PFSK-1 (cell line): ENCODE results near the gene CIAO3. TPM values are rescaled to one million over a fixed set of nuclear protein-coding genes. Genes with fewer than 3 reads are reported as not detected.

Experiments
- FOXP2 ChIP-seq: optimal IDR thresholded peaks from 2 replicates; pipeline ENCODE3; 2011; ENCODE audit warnings: borderline replicate concordance, control low read depth, inconsistent platforms; ENCODE audit not compliant: insufficient read depth; ENCODE audit errors: extremely low read length, extremely low read depth
- POLR2AphosphoS5 ChIP-seq: IDR thresholded peaks from 2 replicates; pipeline ENCODE4 v1.6.1; 2012; ENCODE audit warnings: low read depth, mild to moderate bottlenecking, control low read depth, low read length, moderate library complexity
- SIN3A ChIP-seq: IDR thresholded peaks from 2 replicates; pipeline ENCODE4 v1.6.1; 2012; ENCODE audit warnings: mild to moderate bottlenecking, low read length, moderate library complexity, borderline replicate concordance; ENCODE audit not compliant: insufficient read depth
- TAF1 ChIP-seq: IDR thresholded peaks from 2 replicates; pipeline ENCODE4 v1.6.1; 2012; ENCODE audit warnings: low read length, control low read depth, borderline replicate concordance; ENCODE audit not compliant: insufficient read depth
- polyA plus RNA-seq: library from polyadenylated mRNA; unstranded; fragments of >200 nt; gene quantifications from one replicate; pipeline ENCODE4 v1.2.1, GENCODE V29; 2012; ENCODE audit warnings: low read depth, missing spikeins; ENCODE audit not compliant: insufficient read length
- TF ChIP-seq, protein P1 (sequence below), 2 experiments: IDR thresholded peaks; 2 replicates each; pipeline versions ENCODE4 v1.6.1 to v1.8.0; 2011 to 2012; ENCODE audit warnings: low read depth in 2 of 2, low read length in 2 of 2, control low read depth in 1 of 2, inconsistent platforms in 1 of 2, mild to moderate bottlenecking in 1 of 2, moderate library complexity in 1 of 2; ENCODE audit not compliant: insufficient read depth in 1 of 2

CIAO3 gene
- 23.3 TPM for polyA plus RNA-seq

DNA sequence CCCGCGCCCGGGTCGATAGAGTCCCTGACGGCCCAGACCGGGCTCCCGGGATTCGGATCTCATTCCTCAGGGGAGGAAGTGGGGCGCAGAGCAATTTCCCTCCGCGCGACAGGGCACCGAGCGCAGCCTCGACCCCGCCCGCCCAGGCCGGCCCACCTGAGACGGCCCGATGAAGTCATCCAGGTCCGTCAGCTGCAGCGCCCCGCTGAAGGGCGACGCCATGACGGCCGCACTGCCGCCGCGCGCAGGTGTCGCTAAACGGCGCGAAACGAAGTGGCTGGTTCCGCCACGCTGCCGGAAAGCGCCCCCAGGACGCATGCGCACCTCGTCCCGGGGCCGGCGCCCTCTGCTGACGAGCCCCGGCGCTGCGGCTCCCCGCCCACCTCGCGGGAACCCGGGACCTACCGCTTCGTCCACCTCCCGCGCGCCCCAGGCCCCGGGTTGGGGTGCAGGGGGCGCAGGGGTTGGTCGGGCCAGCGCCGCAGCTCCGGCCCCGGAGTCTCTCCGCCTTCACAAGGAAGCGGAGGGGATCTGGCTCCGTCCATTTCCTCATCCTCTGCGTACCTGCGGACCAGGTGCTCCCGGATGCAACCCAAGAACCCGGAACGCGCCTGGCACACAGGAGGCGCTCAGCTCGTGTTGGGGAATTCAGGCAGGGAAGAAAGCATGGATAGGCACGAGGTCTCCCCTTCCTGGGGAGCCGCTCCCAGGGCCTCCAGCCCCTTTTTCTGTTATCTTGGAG, at the start of gene CIAO3:
CIAO3 (minus strand) TSS at position 234 of the 742 bp plus-strand sequence; CDS start at position 222, 12 bp downstream.
- TF ChIP-seq TAF1 (peak; percentile 94), FOXP2 (peak; percentile 88), SIN3A (no peak; the same call in 1 of the 2 replicates), POLR2AphosphoS5 (no peak; the same call in 1 of the 2 replicates)
- TF ChIP-seq, protein P1, sequence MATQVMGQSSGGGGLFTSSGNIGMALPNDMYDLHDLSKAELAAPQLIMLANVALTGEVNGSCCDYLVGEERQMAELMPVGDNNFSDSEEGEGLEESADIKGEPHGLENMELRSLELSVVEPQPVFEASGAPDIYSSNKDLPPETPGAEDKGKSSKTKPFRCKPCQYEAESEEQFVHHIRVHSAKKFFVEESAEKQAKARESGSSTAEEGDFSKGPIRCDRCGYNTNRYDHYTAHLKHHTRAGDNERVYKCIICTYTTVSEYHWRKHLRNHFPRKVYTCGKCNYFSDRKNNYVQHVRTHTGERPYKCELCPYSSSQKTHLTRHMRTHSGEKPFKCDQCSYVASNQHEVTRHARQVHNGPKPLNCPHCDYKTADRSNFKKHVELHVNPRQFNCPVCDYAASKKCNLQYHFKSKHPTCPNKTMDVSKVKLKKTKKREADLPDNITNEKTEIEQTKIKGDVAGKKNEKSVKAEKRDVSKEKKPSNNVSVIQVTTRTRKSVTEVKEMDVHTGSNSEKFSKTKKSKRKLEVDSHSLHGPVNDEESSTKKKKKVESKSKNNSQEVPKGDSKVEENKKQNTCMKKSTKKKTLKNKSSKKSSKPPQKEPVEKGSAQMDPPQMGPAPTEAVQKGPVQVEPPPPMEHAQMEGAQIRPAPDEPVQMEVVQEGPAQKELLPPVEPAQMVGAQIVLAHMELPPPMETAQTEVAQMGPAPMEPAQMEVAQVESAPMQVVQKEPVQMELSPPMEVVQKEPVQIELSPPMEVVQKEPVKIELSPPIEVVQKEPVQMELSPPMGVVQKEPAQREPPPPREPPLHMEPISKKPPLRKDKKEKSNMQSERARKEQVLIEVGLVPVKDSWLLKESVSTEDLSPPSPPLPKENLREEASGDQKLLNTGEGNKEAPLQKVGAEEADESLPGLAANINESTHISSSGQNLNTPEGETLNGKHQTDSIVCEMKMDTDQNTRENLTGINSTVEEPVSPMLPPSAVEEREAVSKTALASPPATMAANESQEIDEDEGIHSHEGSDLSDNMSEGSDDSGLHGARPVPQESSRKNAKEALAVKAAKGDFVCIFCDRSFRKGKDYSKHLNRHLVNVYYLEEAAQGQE (IDR thresholded peaks at IDR 0.05; ENCODE audit: insufficient read depth in 1 of 2, low read depth in 2 of 2, low read length in 2 of 2): no peak

DNA sequence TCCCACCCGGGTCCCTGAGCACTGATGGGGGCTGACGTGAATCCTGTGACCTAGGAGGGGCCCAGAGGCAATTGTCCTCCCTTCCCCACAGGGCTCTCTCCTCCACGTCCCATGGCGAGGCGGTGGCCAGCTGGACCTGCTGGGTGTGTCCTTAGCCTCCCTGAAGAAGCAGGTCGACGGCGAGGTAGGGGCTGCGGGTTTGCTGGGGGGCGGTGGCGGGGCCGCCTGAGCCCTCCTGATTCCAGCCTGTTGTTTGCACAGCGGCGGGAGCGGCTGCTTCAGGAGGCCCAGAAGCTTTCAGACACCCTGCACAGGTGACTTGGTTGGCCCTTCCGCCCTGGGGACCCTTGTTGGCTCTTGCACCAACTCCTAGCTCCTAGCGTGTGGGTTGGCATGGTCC, 49.3 kb upstream of the CIAO3 start:
- TF ChIP-seq POLR2AphosphoS5 (no peak), SIN3A (no peak), FOXP2 (no peak), TAF1 (no peak)
- TF ChIP-seq, protein P1 (IDR thresholded peaks at IDR 0.05; ENCODE audit: insufficient read depth in 1 of 2, low read depth in 2 of 2, low read length in 2 of 2): no peak

DNA sequence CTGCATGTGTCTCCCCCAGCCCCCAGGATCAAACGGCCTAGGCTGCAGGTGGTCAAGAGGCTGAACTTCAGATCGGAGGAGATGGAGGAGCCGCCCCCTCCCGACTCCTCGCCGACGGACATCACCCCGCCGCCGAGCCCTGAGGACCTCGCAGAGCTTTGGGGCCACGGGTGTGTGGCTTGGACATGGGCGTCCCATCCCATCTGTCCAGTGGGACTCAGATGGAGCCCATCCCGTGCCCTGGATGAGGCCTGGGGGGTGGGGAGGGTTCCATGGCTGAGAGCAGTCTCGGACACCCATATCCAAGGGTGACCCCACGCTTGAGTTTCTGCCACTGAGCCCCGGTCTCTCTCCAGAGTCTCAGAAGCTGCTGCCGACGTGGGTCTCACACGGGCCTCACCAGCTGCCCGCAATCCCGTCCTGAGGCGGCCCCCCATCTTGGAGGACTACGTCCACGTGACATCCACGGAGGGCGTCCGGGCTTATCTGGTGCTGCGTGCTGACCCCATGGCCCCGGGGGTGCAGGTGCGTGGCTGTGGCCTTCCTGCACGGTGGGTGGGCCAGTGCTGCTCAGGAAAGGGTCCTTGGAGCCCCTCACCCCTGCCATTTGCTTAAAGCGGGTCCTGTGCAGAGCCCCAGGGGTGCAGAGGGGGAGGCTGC, 48.5 kb upstream of the CIAO3 start:
- TF ChIP-seq SIN3A (no peak), FOXP2 (no peak), POLR2AphosphoS5 (no peak), TAF1 (no peak)
- TF ChIP-seq, protein P1 (IDR thresholded peaks at IDR 0.05; ENCODE audit: insufficient read depth in 1 of 2, low read depth in 2 of 2, low read length in 2 of 2): no peak

DNA sequence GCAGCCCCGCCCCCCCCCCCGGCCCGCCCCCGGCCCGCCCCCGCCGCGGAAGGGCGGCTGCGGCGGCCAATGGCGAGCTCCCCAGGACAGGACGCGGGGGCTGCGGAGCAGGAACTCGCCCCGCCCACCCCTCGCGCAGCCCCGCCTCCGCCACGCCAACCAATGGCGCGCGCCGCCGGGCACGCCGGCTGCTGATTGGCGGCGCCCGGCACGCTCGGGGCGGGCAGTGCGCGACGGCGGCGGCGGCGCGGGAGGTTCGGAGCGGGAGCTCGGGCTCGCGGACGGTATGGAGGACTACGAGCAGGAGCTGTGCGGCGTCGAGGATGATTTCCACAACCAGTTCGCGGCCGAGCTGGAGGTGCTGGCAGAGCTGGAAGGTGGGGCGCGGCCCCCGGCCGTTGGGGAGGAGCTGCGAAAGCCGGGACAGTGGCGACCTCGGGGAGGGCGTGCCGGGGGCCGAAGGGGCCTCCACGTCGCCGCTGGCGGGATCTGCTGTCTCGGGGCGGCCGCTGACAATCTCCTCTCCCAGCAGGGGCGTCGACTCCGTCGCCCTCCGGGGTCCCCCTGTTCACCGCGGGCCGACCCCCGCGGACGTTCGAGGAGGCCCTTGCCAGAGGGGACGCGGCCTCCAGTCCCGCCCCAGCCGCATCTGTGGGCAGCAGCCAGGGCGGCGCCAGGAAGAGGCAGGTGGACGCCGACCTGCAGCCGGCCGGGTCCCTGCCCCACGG, 47.8 kb upstream of the CIAO3 start, which contains the start of gene CHTF18:
CHTF18 (plus strand) TSS at position 222 of the 728 bp plus-strand sequence; CDS start at position 287, 65 bp downstream.
- TF ChIP-seq TAF1: peak; percentile 35; the same call in 1 of the 2 replicates
- TF ChIP-seq POLR2AphosphoS5: no peak
- no peak for TF ChIP-seq SIN3A
- TF ChIP-seq, protein P1 (IDR thresholded peaks at IDR 0.05; ENCODE audit: insufficient read depth in 1 of 2, low read depth in 2 of 2, low read length in 2 of 2): no peak
